Stimulated activated CD8-positive, alpha-beta memory T cell treated with anti-CD3 and anti-CD28 coated beads, Interleukin-7, amount 100 ng/mL, for 4 hours (primary cell): ENCODE measurements around the gene BRAP.
"Not testable (repeated sequence)": the region's sequence is repeated elsewhere in the genome, so short reads cannot be mapped to it uniquely, and the experiment has no call there.

ENCODE experiments used
- DNase-seq, 2 donors: peaks; one replicate each; pipeline ENCODE4 v3.0.0-alpha.2; 2020; ENCODE audit warnings: low read depth in 2 of 2

The BRAP gene

GRCh38 chr12:111673503-111673902 lies 12.3 kb downstream of the BRAP start:
- DNase-seq = no peak

- no peak for DNase-seq
Measured at GRCh38 chr12:111672822-111673381, 12.9 kb downstream of the BRAP start.

GRCh38 chr12:111664961-111665865 lies 20.5 kb downstream of the BRAP start:
- no peak for DNase-seq

GRCh38 chr12:111664499-111664898 lies 21.3 kb downstream of the BRAP start:
- no peak for DNase-seq

DNA sequence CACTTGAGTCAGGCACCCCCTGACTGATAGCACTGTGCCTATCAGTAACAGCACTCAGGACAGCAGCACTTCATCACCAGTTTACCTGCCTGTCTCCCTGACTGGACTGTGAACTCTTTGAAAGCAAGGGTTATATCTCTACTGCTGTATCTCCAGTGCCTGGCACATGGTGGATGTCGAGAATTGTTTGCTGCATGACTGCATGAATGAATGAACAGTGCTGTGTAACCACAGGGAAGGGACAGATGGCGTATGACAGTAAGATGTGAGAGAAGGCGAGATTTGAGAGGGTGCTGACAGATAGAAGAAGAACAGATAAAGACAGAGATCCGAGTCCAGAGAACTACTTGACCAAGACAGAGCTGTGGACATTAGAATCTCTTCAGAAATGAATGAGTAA lies 29.7 kb downstream of the BRAP start:
- no peak for DNase-seq

DNA sequence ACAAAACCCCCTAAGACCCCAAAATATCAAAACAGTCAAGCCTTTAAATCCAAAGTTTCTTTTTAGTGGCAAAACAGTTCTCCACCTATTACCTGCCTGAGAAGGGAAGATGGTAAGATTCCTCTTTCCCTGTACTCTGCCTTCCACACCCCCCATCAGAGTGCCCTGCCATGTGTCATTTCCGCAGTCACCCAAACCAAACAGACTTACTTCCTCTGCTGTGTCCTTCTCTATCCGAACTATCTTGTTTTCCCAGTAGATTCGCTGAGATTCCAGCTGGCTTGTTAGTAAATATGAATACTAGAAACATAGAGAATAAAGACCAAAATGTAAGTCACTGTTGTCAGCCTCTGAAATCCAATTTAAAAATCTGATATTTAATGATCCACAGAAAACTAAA lies 30.4 kb downstream of the BRAP start:
- no peak for DNase-seq

GRCh38 chr12:111653596-111653995 lies 32.2 kb downstream of the BRAP start:
- DNase-seq = no peak

DNA sequence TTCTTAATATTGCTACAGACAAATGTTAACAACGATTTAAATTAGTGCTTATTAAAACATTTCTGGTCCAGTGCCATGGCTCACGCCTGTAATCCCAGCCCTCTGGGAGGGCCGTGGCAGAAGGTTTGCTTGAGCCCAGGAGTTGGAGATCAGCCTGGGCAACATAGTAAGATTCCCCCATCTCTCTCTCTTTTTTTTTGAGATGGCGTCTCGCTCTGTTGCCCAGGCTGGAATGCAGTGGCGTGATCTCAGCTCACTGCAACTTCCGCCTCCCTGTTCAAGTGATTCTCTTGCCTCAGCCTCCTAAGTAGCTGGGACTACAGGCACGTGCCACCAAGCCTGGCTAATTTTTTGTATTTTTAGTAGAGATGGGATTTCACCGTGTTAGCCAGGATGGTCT lies 33.2 kb downstream of the BRAP start:
- not testable (repeated sequence) for DNase-seq

DNA sequence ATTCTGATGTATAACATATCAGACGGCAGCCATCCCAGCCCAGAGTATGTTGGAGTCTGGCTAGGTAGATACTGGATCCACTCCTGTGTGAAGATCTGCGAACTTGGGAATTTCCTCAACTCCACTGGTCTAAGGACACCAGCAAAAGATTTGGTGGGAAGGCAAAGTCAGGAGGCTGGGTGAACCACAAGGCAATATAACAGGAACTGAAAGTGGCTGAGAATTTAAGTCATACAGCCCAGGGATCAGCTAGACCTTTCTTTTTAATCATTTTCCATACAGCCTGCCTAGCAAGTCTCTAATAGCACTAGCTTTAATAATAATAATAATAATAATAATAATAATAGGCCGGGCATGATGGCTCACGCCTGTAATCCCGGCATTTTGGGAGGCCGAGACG lies 34.8 kb downstream of the BRAP start:
- no peak for DNase-seq

- DNase-seq = no peak
Measured at GRCh38 chr12:111645433-111645832, 40.3 kb downstream of the BRAP start.

DNA sequence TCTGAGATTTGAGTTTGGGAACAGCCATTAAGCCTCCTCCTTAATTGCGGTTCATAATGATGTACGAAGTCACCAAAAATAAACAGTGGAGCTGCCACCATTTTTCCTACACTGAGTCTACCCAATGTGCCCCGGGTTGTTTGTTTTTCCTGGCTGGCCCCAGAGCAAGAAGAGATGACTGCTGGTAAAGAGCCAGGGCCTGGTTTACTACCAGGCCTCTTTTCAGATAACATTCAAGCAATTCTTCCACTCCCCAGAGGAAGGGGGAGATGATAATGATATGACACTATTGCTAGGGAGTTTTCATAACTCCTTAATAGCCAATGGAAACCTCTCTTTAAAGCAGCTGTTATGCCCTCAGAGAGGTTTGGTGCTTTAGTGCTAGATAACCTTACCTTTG lies 42.3 kb downstream of the BRAP start:
- DNase-seq = no peak

DNA sequence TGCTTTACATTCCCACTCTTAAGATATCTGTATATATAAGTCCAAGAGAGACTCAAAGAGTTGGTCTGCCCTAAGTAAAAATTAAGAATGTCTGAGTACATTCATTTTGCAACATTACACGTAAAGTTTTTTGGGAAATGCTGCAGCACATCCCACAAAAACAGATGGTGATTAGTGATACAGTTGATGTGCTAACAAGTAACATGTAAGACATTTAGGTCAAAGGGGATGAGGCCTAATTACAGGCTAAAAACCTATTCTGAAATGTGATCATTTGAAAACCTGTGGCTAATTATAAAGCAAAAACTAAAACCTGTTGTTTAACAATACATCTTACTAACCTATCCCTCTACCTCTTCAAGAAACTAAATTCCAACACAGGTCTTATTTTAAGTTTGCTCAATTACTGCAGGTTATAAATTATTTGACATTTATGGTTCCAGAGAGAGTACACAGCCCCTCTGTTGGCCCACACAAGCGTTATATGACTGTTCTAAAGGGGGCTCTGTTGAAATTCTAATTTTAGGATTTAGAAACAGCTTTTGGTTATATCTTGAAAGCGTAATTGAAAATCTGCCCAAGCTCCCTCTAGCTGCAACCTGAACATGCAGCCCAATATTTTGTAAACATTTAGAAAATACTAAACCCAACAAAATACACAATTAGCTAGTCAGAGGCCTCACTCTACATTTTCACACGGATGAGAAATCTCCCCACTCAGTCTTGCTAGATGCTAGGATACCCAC lies 42.9 kb downstream of the BRAP start:
- DNase-seq = no peak

DNA sequence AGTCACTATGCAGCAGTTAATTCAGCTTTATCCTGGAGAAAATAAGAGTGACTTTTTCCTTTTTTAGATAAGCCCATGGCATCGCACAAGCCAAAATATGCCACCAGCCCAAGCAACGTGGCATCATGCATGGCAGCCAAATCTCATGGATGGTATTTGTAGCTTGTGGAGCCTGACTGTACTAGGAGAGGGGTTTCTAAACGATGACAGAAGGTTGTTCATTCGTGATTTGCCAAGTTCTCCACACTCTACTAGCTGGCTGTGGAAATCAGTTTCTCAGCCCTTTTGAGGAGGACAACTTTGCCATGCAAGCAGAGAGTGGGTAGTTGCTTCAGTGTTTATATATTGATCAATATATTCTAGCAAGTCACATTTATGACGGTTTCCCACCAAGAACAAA lies 45.2 kb downstream of the BRAP start:
- DNase-seq = no peak

DNA sequence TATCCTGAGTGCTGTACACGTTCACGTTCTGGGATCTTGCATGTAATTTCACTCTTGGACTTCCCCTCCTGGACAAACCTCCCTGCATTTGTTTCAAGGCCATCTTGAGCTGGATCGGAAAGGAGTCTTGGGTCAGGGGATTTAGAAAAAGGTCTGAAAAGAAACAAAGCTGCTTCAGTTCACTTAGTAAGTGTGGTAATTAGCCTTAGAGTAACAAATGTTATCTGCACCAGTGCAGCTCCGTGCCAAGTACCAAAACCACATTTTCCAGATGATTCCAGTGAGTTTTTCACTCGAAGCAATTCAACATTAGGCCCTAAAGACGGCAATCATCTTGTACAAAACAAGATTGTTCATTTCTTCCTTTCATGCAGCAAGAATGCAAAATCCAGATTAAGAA lies 47.2 kb downstream of the BRAP start:
- DNase-seq = no peak

GRCh38 chr12:111636209-111636945 lies 49.4 kb downstream of the BRAP start:
- no peak for DNase-seq

GRCh38 chr12:111635524-111635923 lies 50.2 kb downstream of the BRAP start:
- DNase-seq = no peak

DNA sequence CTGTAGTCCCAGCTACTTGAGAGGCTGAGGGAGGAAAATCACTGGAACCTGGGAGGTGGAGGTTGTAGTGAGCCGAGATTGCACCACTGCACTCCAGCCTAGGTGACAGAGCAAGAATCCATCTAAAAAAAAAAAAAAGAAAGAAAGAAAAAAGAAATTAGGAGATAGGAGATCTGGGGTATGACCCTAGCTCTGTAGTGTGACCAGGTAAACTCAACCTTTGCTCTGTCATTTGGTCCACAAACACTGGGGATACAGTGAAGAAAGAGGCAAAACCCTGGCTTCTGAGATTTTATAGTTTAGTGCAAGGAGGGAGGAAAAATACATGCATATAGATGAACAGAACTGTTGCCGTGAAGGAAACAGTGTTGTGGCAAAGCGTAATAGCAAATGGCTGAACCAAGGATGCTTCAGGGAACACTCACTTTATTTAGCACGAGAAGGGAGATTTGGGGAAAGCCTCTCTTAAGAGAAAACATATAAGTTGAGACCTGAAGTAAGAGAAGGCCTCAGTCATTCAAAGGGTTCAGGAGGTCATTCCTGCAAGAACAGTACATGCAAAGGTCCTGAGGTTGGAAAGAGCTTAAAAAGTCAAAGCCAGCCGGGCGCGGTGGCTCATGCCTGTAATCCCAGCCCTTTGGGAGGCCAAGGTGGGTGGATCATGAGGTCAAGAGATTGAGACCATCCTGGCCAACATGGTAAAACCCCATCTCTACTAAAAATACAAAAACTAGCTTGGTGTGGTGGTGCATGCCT lies 57.1 kb downstream of the BRAP start:
- no peak for DNase-seq

DNA sequence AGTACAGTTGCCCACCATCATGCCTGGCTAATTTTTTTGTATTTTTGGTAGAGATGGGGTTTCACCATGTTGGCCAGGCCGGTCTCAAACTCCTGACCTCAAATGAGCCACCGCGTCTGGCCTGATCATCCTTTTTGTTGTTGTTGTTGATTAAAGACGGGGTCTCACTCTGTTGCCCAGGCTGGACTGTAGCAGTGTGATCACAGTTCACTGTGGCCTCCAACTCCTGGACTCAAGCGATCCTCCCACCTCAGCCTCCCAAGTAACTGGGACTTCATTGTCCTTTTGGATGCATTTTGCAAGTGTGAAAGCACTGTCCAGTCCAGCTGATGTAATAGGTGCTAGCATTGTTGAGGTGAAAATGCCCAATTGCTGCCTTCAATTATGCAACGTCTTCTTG lies 59.5 kb downstream of the BRAP start:
- no peak for DNase-seq

DNA sequence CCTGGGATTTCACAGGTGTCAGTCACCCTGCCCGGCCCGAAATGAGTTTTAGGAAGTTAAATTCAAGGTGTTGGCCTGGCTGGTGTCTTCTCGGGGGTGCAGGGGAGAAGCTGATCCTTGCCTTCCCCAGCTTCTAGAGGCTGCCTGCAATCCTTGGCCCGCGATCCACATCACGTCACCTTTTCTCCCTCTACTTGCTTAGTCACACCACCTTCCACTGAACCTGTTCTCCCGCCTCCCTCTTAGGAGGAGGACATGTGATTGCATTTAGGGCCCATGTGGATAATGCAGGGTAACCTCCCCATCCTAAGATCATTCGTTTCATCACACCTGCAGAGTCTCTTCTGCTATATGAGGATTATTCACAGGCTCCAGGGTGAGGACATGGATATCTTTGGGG lies 61.2 kb downstream of the BRAP start:
- DNase-seq = no peak

DNA sequence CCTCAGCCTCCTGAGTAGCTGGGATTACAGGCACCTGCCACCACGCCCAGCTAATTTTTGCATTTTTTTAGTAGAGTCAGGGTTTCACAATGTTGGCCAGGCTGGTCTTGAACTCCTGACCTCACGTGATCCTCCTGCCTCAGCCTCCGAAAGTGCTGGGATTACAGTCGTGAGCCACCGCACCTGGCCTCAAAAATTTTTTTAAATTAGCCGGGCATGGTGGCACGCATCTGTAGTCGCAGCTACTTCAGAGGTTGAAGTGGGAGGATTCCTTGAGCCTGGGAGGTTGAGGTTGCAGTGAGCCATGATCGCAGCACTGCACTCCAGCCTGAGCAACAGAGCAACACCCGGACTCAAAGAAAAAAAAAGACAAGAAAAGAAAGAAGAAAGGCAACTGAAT lies 67.9 kb downstream of the BRAP start:
- not testable (repeated sequence) for DNase-seq

DNA sequence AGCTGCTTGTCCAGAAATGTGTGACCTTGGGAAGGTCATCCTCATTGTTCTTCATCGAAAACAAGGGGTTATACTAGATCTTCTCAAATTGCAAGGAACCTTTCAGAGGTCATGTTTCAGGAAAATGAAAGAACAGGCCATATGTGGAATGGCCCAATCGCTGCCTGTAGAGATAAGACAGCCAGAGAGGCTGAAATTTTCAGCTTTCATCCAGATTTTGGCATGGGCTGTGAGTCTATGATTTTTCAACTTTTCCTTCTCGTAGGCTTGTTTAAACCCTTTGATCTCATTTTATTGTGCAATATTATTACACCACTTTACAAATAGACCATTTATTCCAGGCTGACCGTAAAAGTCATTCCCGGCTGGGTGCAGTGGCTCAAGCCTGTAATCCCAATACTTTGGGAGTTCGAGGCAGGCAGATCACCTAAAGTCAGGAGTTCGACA lies 69.6 kb downstream of the BRAP start:
- no peak for DNase-seq
